ENCODE results near the gene SLC38A6. TPM values are rescaled to one million over a fixed set of nuclear protein-coding genes. Genes with fewer than 3 reads are reported as not detected.

The SLC38A6 gene
- polyA plus RNA-seq, 1 donor from 2014 or later: 31.9 TPM

GRCh38 chr14:60935319-60935718 lies 45.7 kb upstream of the SLC38A6 start:
- Histone ChIP-seq H3K27ac (ENCODE audit: low read length) (no peak overlapping the region), H3K27me3 (ENCODE audit: insufficient read depth, low read depth, low read length) (no peaks in the 10 kb centered on the region), H3K79me2 (replicated peaks; ENCODE audit: insufficient read depth, low read length) (no peaks in the 10 kb centered on the region), H3K4me3 (ENCODE audit: low read length) (no peak overlapping the region), H3K9me2 (ENCODE audit: insufficient read depth, low read length) (no peaks in the 10 kb centered on the region), H3F3A (ENCODE audit: insufficient read depth, low read length, poor library complexity, severe bottlenecking) (no peaks in the 10 kb centered on the region), H3K4me2 (ENCODE audit: low read length) (no peak overlapping the region), H4K20me1 (ENCODE audit: insufficient read depth) (no peaks in the 10 kb centered on the region), H3K9me3 (ENCODE audit: low read length) (no peaks in the 10 kb centered on the region), H2AFZ (ENCODE audit: low read depth, low read length) (no peak overlapping the region), H3K36me3 (ENCODE audit: insufficient read depth, low read length) (no peaks in the 10 kb centered on the region), H3K9ac (ENCODE audit: low read length) (no peak overlapping the region)
- TF ChIP-seq MXI1 (conservative IDR thresholded peaks at IDR 0.05; ENCODE audit: poor library complexity, severe bottlenecking) (no peak), RAD21 (conservative IDR thresholded peaks at IDR 0.05) (no peak), POLR2AphosphoS5 (IDR thresholded peaks at IDR 0.05) (no peak), EZH2 (IDR thresholded peaks at IDR 0.05; ENCODE audit: borderline replicate concordance, insufficient read depth, low read length, poor library complexity, severe bottlenecking) (no peak)

- H3K27me3 ChIP-seq (ENCODE audit: insufficient read depth, low read depth, low read length): no peaks in the 10 kb centered on the region
- H3K9me3 ChIP-seq (ENCODE audit: low read length): no peaks in the 10 kb centered on the region
- H3F3A ChIP-seq (ENCODE audit: insufficient read depth, low read length, poor library complexity, severe bottlenecking): no peaks in the 10 kb centered on the region
- H3K9me2 ChIP-seq (ENCODE audit: insufficient read depth, low read length): no peaks in the 10 kb centered on the region
- H3K9ac ChIP-seq (ENCODE audit: low read length): no peak overlapping the region
- no peak overlapping the region for H3K4me3 ChIP-seq (ENCODE audit: low read length)
- no peak overlapping the region for H3K4me2 ChIP-seq (ENCODE audit: low read length)
- H3K36me3 ChIP-seq (ENCODE audit: insufficient read depth, low read length): no peaks in the 10 kb centered on the region
- no peaks in the 10 kb centered on the region for H3K79me2 ChIP-seq (replicated peaks; ENCODE audit: insufficient read depth, low read length)
- no peak overlapping the region for H3K27ac ChIP-seq (ENCODE audit: low read length)
- H2AFZ ChIP-seq (ENCODE audit: low read depth, low read length): no peak overlapping the region
- TF ChIP-seq REST (IDR thresholded peaks at IDR 0.05; ENCODE audit: borderline replicate concordance) (no peak), EZH2 (IDR thresholded peaks at IDR 0.05; ENCODE audit: borderline replicate concordance, insufficient read depth, low read length, poor library complexity, severe bottlenecking) (no peak), TAF1 (IDR thresholded peaks at IDR 0.05; ENCODE audit: low read depth) (no peak), MXI1 (conservative IDR thresholded peaks at IDR 0.05; ENCODE audit: poor library complexity, severe bottlenecking) (no peak), POLR2AphosphoS5 (IDR thresholded peaks at IDR 0.05) (no peak), SMC3 (conservative IDR thresholded peaks at IDR 0.05; ENCODE audit: poor library complexity) (no peak), CTCF (IDR thresholded peaks at IDR 0.05; ENCODE audit: poor library complexity, severe bottlenecking) (no peak), EP300 (conservative IDR thresholded peaks at IDR 0.05; ENCODE audit: poor library complexity, severe bottlenecking) (no peak), RAD21 (conservative IDR thresholded peaks at IDR 0.05) (no peak)
- no peaks in the 10 kb centered on the region for H4K20me1 ChIP-seq (ENCODE audit: insufficient read depth)
Observed at GRCh38 chr14:60943637-60944032, 37.4 kb upstream of the SLC38A6 start.

Data from neural cell (in vitro differentiated cells).